ENCODE measurements around the gene LIPI.
"Not testable (repeated sequence)": the region's sequence is repeated elsewhere in the genome, so short reads cannot be mapped to it uniquely, and the experiment has no call there.

LIPI gene

GRCh38 chr21:14223365-14223764 is 12.6 kb upstream of the LIPI start:
- FAIRE-seq: no peak
- no peak for DNase-seq (ENCODE audit: insufficient read length)
- TF ChIP-seq POLR2AphosphoS5 (IDR thresholded peaks at IDR 0.05; ENCODE audit: low read depth, low read length) (no peak), TAF1 (IDR thresholded peaks at IDR 0.05; ENCODE audit: borderline replicate concordance, low read depth, low read length) (no peak), POLR2A (IDR thresholded peaks at IDR 0.05; ENCODE audit: low read depth, low read length) (no peak)

GRCh38 chr21:14215971-14216641 is 5.4 kb upstream of the LIPI start, which contains the start of gene RBM11:
Gene RBM11 (plus strand): TSS chr21:14216157. CDS start chr21:14216187, 30 bp downstream.
- DNase-seq (ENCODE audit: insufficient read length) (peak; percentile 25), FAIRE-seq (no peak)
- TF ChIP-seq TAF1 (IDR thresholded peaks at IDR 0.05; ENCODE audit: borderline replicate concordance, low read depth, low read length) (no peak), POLR2A (IDR thresholded peaks at IDR 0.05; ENCODE audit: low read depth, low read length) (no peak), POLR2AphosphoS5 (IDR thresholded peaks at IDR 0.05; ENCODE audit: low read depth, low read length) (no peak)

GRCh38 chr21:14213164-14213563 is 2.4 kb upstream of the LIPI start:
- no peak for TF ChIP-seq POLR2A (IDR thresholded peaks at IDR 0.05; ENCODE audit: low read depth, low read length)
- no peak for TF ChIP-seq POLR2AphosphoS5 (IDR thresholded peaks at IDR 0.05; ENCODE audit: low read depth, low read length)
- TF ChIP-seq TAF1 (IDR thresholded peaks at IDR 0.05; ENCODE audit: borderline replicate concordance, low read depth, low read length): no peak
- FAIRE-seq (no peak), DNase-seq (ENCODE audit: insufficient read length) (no peak)

- no peak for DNase-seq (ENCODE audit: insufficient read length)
Observed at GRCh38 chr21:14206222-14206621, 4.5 kb downstream of the LIPI start.

GRCh38 chr21:14166463-14167223 is 44.1 kb downstream of the LIPI start:
- DNase-seq (ENCODE audit: insufficient read length); FAIRE-seq: not testable (repeated sequence)

More at GRCh38 chr21:14206222-14206621, 4.5 kb downstream of the LIPI start:
- TF ChIP-seq POLR2A (IDR thresholded peaks at IDR 0.05; ENCODE audit: low read depth, low read length): no peak
- no peak for TF ChIP-seq POLR2AphosphoS5 (IDR thresholded peaks at IDR 0.05; ENCODE audit: low read depth, low read length)
- TF ChIP-seq TAF1 (IDR thresholded peaks at IDR 0.05; ENCODE audit: borderline replicate concordance, low read depth, low read length): no peak
- no peak for FAIRE-seq

GRCh38 chr21:14143999-14144398 is 66.8 kb downstream of the LIPI start:
- DNase-seq (ENCODE audit: insufficient read length) (no peak), FAIRE-seq (no peak)
- no peak for TF ChIP-seq POLR2AphosphoS5 (IDR thresholded peaks at IDR 0.05; ENCODE audit: low read depth, low read length)
- no peak for TF ChIP-seq TAF1 (IDR thresholded peaks at IDR 0.05; ENCODE audit: borderline replicate concordance, low read depth, low read length)
- TF ChIP-seq POLR2A (IDR thresholded peaks at IDR 0.05; ENCODE audit: low read depth, low read length): no peak

- DNase-seq (ENCODE audit: insufficient read length) (no peak), FAIRE-seq (no peak)
- TF ChIP-seq POLR2AphosphoS5 (IDR thresholded peaks at IDR 0.05; ENCODE audit: low read depth, low read length) (no peak), POLR2A (IDR thresholded peaks at IDR 0.05; ENCODE audit: low read depth, low read length) (no peak), TAF1 (IDR thresholded peaks at IDR 0.05; ENCODE audit: borderline replicate concordance, low read depth, low read length) (no peak)
Observed at GRCh38 chr21:14124266-14124665, 86.5 kb downstream of the LIPI start.

- FAIRE-seq: no peak
- TF ChIP-seq TAF1 (IDR thresholded peaks at IDR 0.05; ENCODE audit: borderline replicate concordance, low read depth, low read length) (no peak), POLR2AphosphoS5 (IDR thresholded peaks at IDR 0.05; ENCODE audit: low read depth, low read length) (no peak), POLR2A (IDR thresholded peaks at IDR 0.05; ENCODE audit: low read depth, low read length) (no peak)
- no peak for DNase-seq (ENCODE audit: insufficient read length)
Observed at GRCh38 chr21:14121719-14122118, 89.0 kb downstream of the LIPI start.

- FAIRE-seq: no peak
- TF ChIP-seq TAF1 (IDR thresholded peaks at IDR 0.05; ENCODE audit: borderline replicate concordance, low read depth, low read length): no peak
- TF ChIP-seq POLR2AphosphoS5 (IDR thresholded peaks at IDR 0.05; ENCODE audit: low read depth, low read length): no peak
- no peak for TF ChIP-seq POLR2A (IDR thresholded peaks at IDR 0.05; ENCODE audit: low read depth, low read length)
- DNase-seq (ENCODE audit: insufficient read length): no peak
Observed at GRCh38 chr21:14120091-14120734, 90.5 kb downstream of the LIPI start.

- no peak for TF ChIP-seq POLR2A (IDR thresholded peaks at IDR 0.05; ENCODE audit: low read depth, low read length)
- no peak for TF ChIP-seq POLR2AphosphoS5 (IDR thresholded peaks at IDR 0.05; ENCODE audit: low read depth, low read length)
- no peak for FAIRE-seq
Observed at GRCh38 chr21:14119038-14119437, 91.7 kb downstream of the LIPI start.

GRCh38 chr21:14116080-14116481 is 94.7 kb downstream of the LIPI start:
- TF ChIP-seq POLR2AphosphoS5 (IDR thresholded peaks at IDR 0.05; ENCODE audit: low read depth, low read length) (no peak), TAF1 (IDR thresholded peaks at IDR 0.05; ENCODE audit: borderline replicate concordance, low read depth, low read length) (no peak), POLR2A (IDR thresholded peaks at IDR 0.05; ENCODE audit: low read depth, low read length) (no peak)
- FAIRE-seq (no peak), DNase-seq (ENCODE audit: insufficient read length) (peak; percentile 5)

More at GRCh38 chr21:14119038-14119437, 91.7 kb downstream of the LIPI start:
- DNase-seq (ENCODE audit: insufficient read length): no peak

Measured in GM12892 (cell line).